HG03520 (cell line): Measurements from ENCODE around the gene VSTM2L.
"Not testable (repeated sequence)": the region's sequence is repeated elsewhere in the genome, so short reads cannot be mapped to it uniquely, and the experiment has no call there.

Source experiments
- ATAC-seq: cut with Tn5 transposase; IDR thresholded peaks from one replicate; pipeline ENCODE4 v1.9.1; 2021; ENCODE audit warnings: mild to moderate bottlenecking, moderate library complexity; ENCODE audit not compliant: unreplicated experiment

The VSTM2L gene, protein sequence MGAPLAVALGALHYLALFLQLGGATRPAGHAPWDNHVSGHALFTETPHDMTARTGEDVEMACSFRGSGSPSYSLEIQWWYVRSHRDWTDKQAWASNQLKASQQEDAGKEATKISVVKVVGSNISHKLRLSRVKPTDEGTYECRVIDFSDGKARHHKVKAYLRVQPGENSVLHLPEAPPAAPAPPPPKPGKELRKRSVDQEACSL

GRCh38 chr20:37902504-37903313, at the start of gene VSTM2L:
Gene VSTM2L, plus strand, starts transcription at chr20:37903127. Its CDS starts 224 bp downstream, at chr20:37903351.
- ATAC-seq = no peak

DNA sequence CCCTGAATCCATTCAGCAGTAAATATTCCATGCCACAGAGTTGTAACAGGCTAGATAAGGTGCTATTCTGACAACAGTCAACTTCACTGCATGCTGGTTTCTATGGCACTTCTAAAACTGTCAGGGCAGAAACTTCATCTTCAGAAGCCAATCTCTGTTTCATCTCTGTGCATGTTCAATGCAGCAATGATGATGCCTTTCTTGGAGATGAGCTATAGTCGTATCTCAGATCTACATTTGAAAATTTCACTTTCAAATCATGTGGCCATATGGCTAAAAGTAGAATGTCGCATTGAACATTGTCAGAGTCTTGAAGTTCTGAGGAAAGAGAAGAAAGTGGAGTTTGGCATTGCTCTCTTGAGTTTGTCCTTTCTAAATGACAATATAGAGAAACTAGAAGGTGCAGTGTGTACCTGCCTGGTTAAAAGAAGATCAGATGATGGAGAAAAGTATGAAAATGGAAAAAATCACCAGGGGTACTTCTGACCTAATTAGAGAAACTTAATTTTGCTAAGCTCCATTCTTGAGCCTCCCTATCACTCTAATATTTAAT, 49.0 kb upstream of the VSTM2L start:
- peak; percentile 69 for ATAC-seq

GRCh38 chr20:37856034-37856433, 46.9 kb upstream of the VSTM2L start:
- ATAC-seq = not testable (repeated sequence)

GRCh38 chr20:37856932-37857660, 45.8 kb upstream of the VSTM2L start:
- no peak for ATAC-seq

DNA sequence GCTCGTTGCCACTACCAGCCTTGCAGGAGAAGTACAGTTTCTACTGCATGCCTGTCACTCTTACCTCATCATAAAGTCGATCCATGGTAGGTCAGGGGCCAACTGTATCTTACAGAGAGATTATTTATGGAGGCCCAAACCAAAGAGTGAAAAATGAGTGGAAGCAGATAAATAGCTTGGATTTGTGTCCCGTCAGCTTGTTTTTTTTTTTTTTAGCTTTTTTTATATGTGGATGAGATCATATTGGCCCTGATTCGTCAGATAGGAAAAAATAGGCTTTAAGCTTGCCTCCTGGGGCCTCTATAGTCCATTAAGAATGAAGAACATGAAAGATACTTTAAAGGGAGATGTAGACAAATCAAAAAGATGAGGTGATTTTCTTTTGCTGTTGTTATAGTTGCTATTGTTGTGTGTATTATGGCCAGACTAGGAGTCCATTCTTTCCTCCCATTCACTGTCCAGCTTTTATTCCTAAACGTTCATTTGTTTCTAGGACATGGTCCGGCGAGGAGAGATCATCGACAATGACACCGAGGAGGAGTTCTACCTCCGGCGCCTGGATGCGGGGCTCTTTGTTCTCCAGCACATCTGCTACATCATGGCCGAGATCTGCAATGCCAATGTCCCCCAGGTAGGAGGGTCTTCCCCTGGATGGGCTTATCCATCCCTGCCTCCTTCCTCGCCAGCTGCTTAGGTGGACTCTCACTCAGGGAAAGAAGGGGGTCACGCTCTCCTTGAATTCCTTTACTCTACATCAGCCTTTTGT, 43.3 kb upstream of the VSTM2L start:
- no peak for ATAC-seq

DNA sequence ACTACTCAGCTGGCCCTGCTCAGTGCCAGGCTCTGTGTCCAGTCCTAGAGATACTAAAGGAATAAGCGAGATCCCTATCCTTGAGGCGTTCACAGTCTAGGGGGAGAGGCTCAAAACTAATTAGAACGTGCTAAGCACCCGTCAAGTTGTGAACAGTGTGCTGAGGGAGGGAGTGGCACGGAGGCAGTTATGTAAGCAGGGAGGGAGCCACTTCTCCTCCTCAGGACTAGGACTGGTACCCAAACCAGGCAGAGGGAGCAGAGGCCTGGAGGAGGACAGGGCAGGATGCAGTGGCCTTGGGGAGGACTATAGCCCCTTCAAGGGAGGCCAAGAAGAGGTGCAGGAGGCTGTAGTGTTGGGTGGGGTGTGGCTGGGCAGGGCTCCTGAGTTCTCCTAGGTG, 39.6 kb upstream of the VSTM2L start:
- no peak for ATAC-seq

DNA sequence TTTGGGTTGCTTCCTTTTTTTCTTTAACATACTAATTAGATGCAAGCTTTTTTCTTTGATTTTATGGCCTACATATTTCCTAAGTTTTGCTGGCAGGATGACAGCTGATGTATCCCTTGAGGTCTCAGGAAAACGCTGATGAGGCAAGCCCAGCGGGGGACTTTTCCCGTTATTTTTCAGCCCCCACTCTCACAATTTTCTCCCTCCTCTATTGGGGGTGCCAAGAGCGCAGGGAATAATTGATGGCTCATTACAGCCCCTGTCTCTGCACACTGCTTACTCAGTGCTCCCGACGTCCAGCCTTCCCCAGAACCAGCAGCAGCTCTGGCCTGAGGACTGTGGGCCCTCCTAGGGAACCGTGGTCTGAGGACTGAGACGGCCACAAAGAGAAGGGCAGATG, 38.6 kb upstream of the VSTM2L start:
- no peak for ATAC-seq

DNA sequence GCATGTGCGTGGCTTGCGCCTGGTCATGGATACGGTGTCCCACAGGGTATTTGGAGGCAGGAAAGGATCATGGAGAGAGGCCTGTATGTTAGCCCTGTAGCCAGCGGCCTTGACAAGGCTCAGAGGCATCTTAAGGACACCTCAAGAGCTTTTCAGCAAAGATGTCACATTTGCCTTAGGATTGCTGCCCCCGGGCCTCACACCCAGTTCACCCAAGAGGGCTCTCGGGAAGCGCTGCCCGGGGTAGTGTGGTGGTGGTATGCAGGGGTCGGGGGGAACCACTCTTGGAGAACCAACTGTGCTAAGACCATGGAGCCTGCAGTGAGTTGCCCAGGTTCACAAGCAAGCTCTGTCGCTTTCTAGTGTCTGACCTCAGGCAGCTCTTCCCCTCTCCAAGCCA, 36.9 kb upstream of the VSTM2L start:
- no peak for ATAC-seq

DNA sequence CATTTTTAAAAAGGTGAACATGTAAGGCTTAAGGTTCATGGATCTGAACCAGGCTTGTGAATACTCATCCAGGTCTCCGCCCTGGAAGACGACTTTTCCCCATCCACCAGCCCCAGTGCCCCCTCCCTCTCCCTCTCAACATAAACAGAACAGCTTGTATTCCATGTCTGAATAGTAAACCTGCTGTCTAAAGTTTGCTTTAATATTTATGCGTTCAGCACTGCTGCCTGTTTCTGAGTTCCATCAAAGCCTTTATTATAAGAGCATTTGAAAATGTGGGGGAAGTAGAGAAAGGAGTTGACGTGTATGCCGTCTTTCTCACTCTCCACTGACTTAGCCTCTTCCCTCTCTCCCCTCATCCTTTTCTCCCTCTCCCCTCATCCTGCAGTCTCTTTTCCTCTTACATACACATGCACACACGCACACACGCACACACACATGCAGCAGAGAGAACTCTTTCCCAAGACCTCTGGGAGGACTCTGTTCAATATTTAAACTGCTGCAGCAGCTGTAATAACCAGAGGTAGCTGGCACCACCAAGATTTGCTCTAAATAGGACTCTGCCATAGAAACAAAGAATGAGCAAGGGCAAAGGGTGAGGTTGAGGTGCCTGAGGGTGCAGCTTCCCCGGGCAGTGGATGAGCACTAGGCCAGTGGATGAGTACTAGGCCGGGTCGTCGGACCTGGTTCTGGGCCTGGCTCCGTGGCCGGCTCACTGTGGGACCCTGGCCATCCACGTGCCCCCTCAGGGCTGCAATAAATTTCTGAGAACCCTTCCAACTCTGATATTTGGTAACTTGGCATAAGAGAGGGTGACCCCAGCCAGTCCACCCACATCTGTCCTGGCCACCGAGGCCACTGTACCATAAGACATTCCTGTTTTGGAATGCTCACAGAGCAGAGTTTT, 35.4 kb upstream of the VSTM2L start:
- ATAC-seq = no peak

DNA sequence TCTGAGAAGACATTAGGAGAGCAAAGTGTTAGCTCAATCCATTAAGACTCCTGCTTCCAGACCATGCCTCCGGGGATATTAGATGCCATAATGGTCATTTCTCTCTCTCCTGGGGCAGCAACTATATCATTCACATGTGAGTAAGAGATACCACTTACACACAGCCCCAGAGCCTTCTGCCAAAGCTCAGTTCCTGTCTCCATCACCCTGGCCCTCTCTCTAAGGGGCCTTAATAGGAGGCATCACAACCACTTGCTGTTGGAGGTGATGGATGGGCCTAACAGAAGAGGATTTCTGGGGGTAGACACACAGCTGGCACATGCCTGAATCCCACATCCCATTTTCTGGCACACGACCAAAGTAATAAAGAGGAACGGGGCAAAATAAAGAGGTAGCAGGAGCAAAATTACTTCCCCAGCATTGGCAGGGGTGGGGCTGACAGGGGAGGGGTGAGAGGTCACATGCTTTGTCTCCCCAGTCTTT, 34.0 kb upstream of the VSTM2L start:
- ATAC-seq = no peak

DNA sequence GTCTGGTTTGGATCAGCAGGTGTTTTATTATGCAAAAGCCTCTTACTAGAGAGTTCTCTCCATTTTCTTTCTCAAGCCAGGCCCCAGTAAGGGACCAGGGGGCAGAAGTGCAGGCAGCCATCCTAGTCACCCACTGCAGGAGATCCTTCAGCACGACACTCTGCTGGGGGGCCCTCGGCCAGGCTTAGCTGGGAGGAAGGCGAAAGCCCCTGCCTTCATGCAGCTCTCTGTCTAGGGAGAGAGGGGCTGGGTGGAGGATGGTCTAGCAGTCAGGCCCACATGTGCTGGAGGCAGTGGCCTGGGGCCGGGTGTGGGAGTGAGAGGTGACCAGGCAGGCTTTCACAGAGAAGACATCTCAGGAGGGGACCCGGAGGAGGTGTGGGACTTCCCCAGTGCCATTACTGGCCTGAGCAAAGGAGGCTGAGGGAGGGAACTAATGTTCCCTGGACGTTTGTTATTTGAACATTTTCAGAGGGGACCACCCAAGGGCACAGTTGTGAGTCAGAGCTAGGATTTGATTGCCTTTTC, 33.5 kb upstream of the VSTM2L start:
- ATAC-seq = no peak

GRCh38 chr20:37870294-37870693, 32.6 kb upstream of the VSTM2L start:
- ATAC-seq = no peak

DNA sequence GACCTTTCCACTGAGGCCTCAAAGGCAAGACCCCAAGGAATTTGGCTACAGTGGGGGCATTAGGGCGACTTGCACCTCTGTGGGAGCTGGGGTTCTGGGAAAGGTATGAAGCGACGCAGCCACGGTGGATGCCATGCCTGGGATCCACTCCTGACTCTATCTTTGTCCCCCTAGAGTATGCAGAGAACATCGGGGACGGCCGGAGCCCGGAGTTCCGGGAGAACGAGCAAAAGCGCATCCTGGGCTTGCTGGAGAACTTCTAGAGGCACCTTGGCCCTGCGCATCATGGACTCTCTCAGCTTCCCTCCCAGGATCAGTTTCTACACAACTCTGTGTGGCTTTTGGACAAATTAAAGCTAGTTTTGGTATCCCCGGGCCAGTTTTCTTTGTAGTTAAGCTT, 31.2 kb upstream of the VSTM2L start:
- no peak for ATAC-seq

GRCh38 chr20:37872161-37872560, 30.8 kb upstream of the VSTM2L start:
- no peak for ATAC-seq

- no peak for ATAC-seq
Measured at GRCh38 chr20:37873884-37874283, 29.0 kb upstream of the VSTM2L start.

DNA sequence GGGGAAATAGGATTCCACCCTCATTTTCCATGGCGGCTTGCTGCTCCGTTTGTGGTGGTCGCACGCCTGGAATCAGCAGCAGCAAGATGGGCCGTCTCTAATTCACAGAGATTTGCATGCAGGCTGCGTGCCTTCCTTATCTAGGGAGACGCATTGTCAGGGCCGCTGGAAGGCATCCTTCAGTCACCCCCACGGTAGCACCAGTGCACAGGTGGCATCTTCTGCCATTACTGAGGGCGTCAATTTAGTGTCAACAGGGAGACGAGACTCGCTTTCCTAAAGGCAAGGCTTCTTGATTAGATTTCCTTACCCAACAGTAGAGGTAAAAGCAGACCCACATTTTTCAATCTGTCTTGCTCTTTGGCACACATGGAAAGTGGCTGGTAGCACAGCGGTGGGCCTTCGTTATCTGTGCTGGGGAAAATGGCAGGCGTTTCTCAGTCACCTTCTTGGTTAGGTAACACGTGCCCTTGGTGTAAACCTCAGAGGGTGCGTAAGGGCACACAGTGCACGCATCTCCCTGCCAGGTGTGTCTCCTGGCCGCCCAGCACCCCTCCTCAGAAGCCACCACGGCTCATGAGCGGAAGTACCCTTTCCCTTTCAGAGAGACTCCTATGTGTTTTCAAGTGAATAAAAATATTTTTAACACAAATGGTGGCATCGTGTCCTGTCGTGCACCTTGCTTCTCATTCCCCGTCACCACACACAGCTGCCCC, 27.3 kb upstream of the VSTM2L start:
- no peak for ATAC-seq

DNA sequence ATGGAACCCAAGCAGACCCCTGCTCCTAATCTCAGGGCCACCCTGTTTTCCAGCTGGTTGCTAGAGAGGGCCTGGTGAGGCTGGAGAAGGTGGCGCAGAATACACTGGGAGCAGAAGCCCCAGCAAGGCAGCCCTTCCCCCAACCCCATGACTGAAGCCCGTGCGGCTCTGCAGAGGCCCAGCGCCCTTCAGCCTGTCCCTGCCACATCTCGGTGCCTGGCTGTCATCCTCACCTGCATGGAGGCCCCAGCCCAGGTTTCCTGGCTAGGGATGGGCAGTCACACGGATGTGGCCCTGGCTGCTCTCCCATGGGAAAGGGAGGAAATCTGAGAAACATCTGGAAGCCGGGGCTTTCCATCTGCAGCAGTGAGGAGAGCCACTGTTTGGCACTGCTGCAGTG, 26.1 kb upstream of the VSTM2L start:
- ATAC-seq = no peak

DNA sequence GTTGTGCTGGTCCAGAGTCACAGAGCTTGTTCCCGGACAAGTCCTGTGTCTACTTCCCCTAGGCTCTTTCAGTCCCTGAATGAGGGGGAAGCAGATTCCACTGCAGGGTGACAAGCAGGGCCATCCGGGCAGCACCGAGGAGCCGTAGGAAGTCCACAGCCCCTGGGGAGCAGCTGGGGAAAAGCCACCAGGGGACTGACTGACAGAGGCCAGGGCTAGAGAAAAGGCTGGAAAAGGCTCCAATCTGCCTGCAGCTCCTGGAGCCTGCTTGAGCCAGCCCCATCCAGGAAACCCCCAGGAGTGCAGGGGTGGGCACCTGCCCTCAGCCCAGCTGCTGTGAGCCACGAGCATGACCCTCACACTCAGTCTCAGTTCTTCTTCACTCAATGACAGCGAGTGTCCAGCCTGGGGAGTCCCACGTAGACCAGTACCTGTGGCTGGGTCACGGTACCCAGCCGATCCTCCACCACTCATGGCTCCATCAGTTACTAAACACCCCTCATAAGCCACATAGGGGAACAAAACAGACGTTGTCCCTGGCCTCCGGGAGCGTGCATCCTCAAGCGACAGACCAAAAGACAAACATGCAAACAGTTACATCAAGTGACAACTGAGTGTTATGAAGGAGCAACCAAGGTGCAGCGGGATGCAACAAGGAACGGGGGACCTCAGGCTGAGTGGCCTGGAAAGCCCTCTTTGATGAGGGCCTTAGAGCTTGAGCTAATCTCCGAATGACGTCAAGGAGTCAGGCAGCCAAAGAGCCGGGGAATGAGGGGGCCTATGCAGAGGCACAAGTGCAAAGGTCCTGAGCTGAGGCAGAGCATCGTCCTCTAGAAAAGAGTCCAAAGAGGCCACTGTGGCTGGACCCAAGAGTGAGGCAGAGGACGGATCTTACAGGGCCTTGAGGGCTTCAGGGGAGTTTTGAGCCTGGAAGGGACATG, 24.8 kb upstream of the VSTM2L start:
- ATAC-seq = no peak
